HepG2 (cell line): Measurements from ENCODE around the gene BEX5. TPM values are rescaled to one million over a fixed set of nuclear protein-coding genes. Genes with fewer than 3 reads are reported as not detected.

ENCODE experiments used
- ATAC-seq: fragments of 200-7000 bp; cut with Tn5 transposase; 3 replicates; pipeline ENCODE4 v1.9.1; 2020; ENCODE audit warnings: mild to moderate bottlenecking, moderate library complexity
- BruUV-seq: library from RNA; stranded (reverse); fragments of 400-500 nt; replicated peaks from 2 replicates; lab custom pipeline; 2021; lab: Mats Ljungman, UMichigan
- CTCF ChIA-PET: fragments of 300-600 bp; formaldehyde crosslinking; extraction: SDS; loops from one replicate; lab custom pipeline; 2021; ENCODE audit warnings: low total read pairs, inconsistent platforms, low intra/inter-chr PET ratio; lab: Yijun Ruan, JAX
- POLR2A ChIA-PET: fragments of 350-600 bp; sonication (Branson Sonifier 250); formaldehyde crosslinking; loops from one replicate; lab custom pipeline; 2020; ENCODE audit warnings: antibody characterized with exemption, inconsistent platforms; lab: Yijun Ruan, JAX
- DNase-seq: peaks from one replicate; pipeline ENCODE4 v3.0.0-alpha.2; 2015; ENCODE audit warnings: low spot score
- FAIRE-seq: peaks from 3 replicates; lab custom pipeline; 2011; peaks lifted over from hg19 to GRCh38; lab: Jason Lieb, UNC
- H2AFZ ChIP-seq: one replicate; pipeline ENCODE4 v1.6.1; 2011; ENCODE audit warnings: low read length, inconsistent platforms
- H3K27ac ChIP-seq: fragments of 300-600 bp; 3 replicates; pipeline ENCODE4 v1.8.0; 2011; ENCODE audit warnings: mixed run types, mild to moderate bottlenecking, mixed read lengths, low read length, inconsistent platforms; ENCODE audit not compliant: insufficient read depth; ENCODE audit errors: extremely low read length
- H3K27me3 ChIP-seq, 2 experiments: fragments of 200-600 bp in 1 of 2; 2 replicates in 1 of 2; 3 replicates in 1 of 2; pipeline versions ENCODE4 v1.6.0 to v1.8.0; 2011; ENCODE audit warnings: low read length in 2 of 2, mild to moderate bottlenecking in 2 of 2, moderate library complexity in 2 of 2, inconsistent platforms in 1 of 2; ENCODE audit not compliant: insufficient read depth in 2 of 2, control insufficient read depth in 1 of 2
- H3K36me3 ChIP-seq, 2 experiments: fragments of 200-600 bp in 1 of 2; replicated peaks in 1 of 2; 2 replicates in 1 of 2; 3 replicates in 1 of 2; pipeline versions ENCODE4 v1.5.1 to v1.8.0; 2011; ENCODE audit warnings: low read length in 2 of 2, inconsistent platforms in 1 of 2; ENCODE audit not compliant: insufficient read depth in 2 of 2, control insufficient read depth in 1 of 2
- H3K4me1 ChIP-seq: 2 replicates; pipeline ENCODE4 v1.5.1; 2012; ENCODE audit warnings: low read length, inconsistent platforms; ENCODE audit not compliant: insufficient read depth
- H3K4me2 ChIP-seq: 2 replicates; pipeline ENCODE4 v1.6.0; 2011; ENCODE audit warnings: low read depth, low read length, inconsistent platforms
- H3K4me3 ChIP-seq, 3 experiments: fragments of 200-600 bp in 1 of 3; sonication (generic), shearing (Covaris generic) in 1 of 3; replicated peaks in 1 of 3; 2 replicates each; pipeline ENCODE4 v1.5.1; 2011 to 2016; ENCODE audit warnings: low read length in 3 of 3, inconsistent platforms in 2 of 3, low read depth in 2 of 3, mild to moderate bottlenecking in 2 of 3, control low read depth in 1 of 3, mixed read lengths in 1 of 3; ENCODE audit not compliant: insufficient read depth in 1 of 3
- H3K79me2 ChIP-seq: one replicate; pipeline ENCODE4 v1.6.1; 2011; ENCODE audit warnings: low read length, inconsistent platforms; ENCODE audit not compliant: insufficient read depth
- H3K9ac ChIP-seq: 2 replicates; pipeline ENCODE4 v1.6.0; 2011; ENCODE audit warnings: mild to moderate bottlenecking, low read depth, low read length, inconsistent platforms; ENCODE audit not compliant: insufficient read depth
- H3K9me3 ChIP-seq: 2 replicates; pipeline ENCODE4 v1.5.1; 2012; ENCODE audit warnings: mild to moderate bottlenecking, low read length
- H4K20me1 ChIP-seq: 2 replicates; pipeline ENCODE4 v1.6.0; 2011; ENCODE audit warnings: inconsistent platforms, mild to moderate bottlenecking, low read length, moderate library complexity; ENCODE audit not compliant: insufficient read depth
- EED ChIP-seq: sonication (generic); formaldehyde crosslinking; IDR thresholded peaks from 2 replicates; pipeline ENCODE4 v1.5.0; 2020; ENCODE audit warnings: mild to moderate bottlenecking, missing genetic modification reagents
- REPIN1 ChIP-seq: sonication (generic); formaldehyde crosslinking; IDR thresholded peaks from 2 replicates; pipeline ENCODE4 v1.8.0; 2022; ENCODE audit warnings: missing genetic modification reagents, low read depth, mild to moderate bottlenecking, borderline replicate concordance
- RXRA ChIP-seq: sonication (generic); formaldehyde crosslinking; IDR thresholded peaks from 2 replicates; pipeline ENCODE4 v1.5.1; 2020; ENCODE audit warnings: missing genetic modification reagents
- ZNF549 ChIP-seq: sonication (generic); formaldehyde crosslinking; IDR thresholded peaks from 2 replicates; pipeline ENCODE4 v1.5.0; 2020; ENCODE audit warnings: missing genetic modification reagents
- ZNF75D ChIP-seq: sonication (generic); formaldehyde crosslinking; IDR thresholded peaks from 2 replicates; pipeline ENCODE4 v1.8.1; 2023; ENCODE audit warnings: missing genetic modification reagents, mild to moderate bottlenecking, borderline replicate concordance
- WGBS: methylation state at CpG from one replicate; pipeline ENCODE4 v1.1.6; 2017; ENCODE audit warnings: low lambda C conversion rate; 5-methylcytosine and 5-hydroxymethylcytosine counted together
- in situ Hi-C: cut with HindIII; loops from 2 replicates; pipeline ENCODE4 v1.10.0; 2017; ENCODE audit warnings: low pct_unique_long_range_greater_than_20kb; ENCODE audit not compliant: extremely low pct_ligation_motif_present
- intact Hi-C: fragments of 100-400 bp; cut with micrococcal nuclease; formaldehyde crosslinking; loops from one replicate; pipeline ENCODE4 v1.10.0; 2022; ENCODE audit not compliant: unreplicated experiment
- polyA plus RNA-seq, 8 experiments: library from polyadenylated mRNA; depleted of rRNA in 3 of 8; stranded (reverse) in 7 of 8; unstranded in 1 of 8; fragments of >200 nt; fragmentation: Illumina TruSeq in 4 of 8; extraction: Trizol in 4 of 8; gene quantifications; 2 replicates each; pipeline versions ENCODE4 v1.2.1 to v1.2.3, GENCODE V29; 2011 to 2016; ENCODE audit warnings: low read depth in 4 of 8, missing spikeins in 1 of 8, mixed read lengths in 1 of 8; ENCODE audit not compliant: insufficient read depth in 1 of 8
- total RNA-seq, 5 experiments: library from RNA; depleted of rRNA; stranded (reverse); fragments of >200 nt; fragmentation: Illumina TruSeq; extraction: Trizol; gene quantifications; 2 replicates each; pipeline ENCODE4 v1.2.3, GENCODE V29; 2016; ENCODE audit warnings: low read depth in 1 of 5
- TF ChIP-seq, protein P1 (sequence below), 2 experiments: fragments of 450-650 bp in 1 of 2; sonication (generic) in 1 of 2; formaldehyde crosslinking in 1 of 2; IDR thresholded peaks; 2 replicates each; pipeline versions ENCODE4 v1.6.1 to v1.8.0; 2016 to 2022; ENCODE audit warnings: antibody characterized with exemption in 1 of 2, mild to moderate bottlenecking in 1 of 2, missing genetic modification reagents in 1 of 2
- TF ChIP-seq, protein P2 (sequence below): sonication (generic); formaldehyde crosslinking; IDR thresholded peaks from 2 replicates; pipeline ENCODE4 v1.4.0; 2020; ENCODE audit warnings: missing genetic modification reagents, mild to moderate bottlenecking, borderline replicate concordance
- TF ChIP-seq, protein P3 (sequence below): IDR thresholded peaks from 2 replicates; pipeline ENCODE4 v1.6.1; 2016; ENCODE audit warnings: control low read depth
- TF ChIP-seq, protein P4 (sequence below): sonication (generic); formaldehyde crosslinking; conservative IDR thresholded peaks from 2 replicates; pipeline ENCODE4 v1.8.0; 2022; ENCODE audit warnings: mild to moderate bottlenecking, moderate library complexity, missing genetic modification reagents

The BEX5 gene
- total and polyA plus RNA-seq, 2 of the 13 experiments (the other 11 are each of a cell fraction or from before 2014, with no cell fraction given), result not detected

DNA sequence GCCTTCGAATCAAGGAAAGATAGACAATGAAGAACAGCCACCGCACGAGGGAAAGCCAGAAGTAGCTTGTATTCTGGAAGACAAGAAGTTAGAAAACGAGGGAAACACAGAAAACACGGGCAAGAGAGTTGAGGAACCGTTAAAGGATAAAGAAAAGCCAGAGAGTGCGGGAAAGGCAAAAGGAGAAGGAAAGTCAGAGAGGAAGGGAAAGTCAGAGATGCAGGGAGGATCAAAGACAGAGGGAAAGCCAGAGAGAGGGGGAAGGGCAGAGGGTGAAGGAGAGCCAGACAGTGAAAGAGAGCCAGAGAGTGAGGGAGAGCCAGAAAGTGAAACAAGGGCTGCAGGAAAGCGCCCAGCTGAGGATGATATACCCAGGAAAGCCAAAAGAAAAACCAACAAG lies 28.9 kb downstream of the BEX5 start:
- DNase-seq (no peak), FAIRE-seq (no peak), ATAC-seq (no peak)
- Histone ChIP-seq H4K20me1 (no peaks in the 10 kb centered on the region), H3K4me3 (no peak overlapping the region), H3K4me1 (no peaks in the 10 kb centered on the region), H3K9ac (no peak overlapping the region), H2AFZ (no peak overlapping the region), H3K79me2 (no peaks in the 10 kb centered on the region), H3K27ac (no peak overlapping the region), H3K36me3 (no peaks in the 10 kb centered on the region), H3K9me3 (no peaks in the 10 kb centered on the region), H3K4me2 (no peak overlapping the region), H3K27me3 (no peaks in the 10 kb centered on the region; a peak in 1 of 5 replicates)
- WGBS, result under 1% methylated on average over 8 of the region's 8 CpGs
- intact Hi-C loops, result no loop called here
- no TSS peak for BruUV-seq
- ChIA-PET POLR2A (no interaction called here), CTCF (no interaction called here)
- in situ Hi-C loops, result no loop called here
- TF ChIP-seq, protein P1, sequence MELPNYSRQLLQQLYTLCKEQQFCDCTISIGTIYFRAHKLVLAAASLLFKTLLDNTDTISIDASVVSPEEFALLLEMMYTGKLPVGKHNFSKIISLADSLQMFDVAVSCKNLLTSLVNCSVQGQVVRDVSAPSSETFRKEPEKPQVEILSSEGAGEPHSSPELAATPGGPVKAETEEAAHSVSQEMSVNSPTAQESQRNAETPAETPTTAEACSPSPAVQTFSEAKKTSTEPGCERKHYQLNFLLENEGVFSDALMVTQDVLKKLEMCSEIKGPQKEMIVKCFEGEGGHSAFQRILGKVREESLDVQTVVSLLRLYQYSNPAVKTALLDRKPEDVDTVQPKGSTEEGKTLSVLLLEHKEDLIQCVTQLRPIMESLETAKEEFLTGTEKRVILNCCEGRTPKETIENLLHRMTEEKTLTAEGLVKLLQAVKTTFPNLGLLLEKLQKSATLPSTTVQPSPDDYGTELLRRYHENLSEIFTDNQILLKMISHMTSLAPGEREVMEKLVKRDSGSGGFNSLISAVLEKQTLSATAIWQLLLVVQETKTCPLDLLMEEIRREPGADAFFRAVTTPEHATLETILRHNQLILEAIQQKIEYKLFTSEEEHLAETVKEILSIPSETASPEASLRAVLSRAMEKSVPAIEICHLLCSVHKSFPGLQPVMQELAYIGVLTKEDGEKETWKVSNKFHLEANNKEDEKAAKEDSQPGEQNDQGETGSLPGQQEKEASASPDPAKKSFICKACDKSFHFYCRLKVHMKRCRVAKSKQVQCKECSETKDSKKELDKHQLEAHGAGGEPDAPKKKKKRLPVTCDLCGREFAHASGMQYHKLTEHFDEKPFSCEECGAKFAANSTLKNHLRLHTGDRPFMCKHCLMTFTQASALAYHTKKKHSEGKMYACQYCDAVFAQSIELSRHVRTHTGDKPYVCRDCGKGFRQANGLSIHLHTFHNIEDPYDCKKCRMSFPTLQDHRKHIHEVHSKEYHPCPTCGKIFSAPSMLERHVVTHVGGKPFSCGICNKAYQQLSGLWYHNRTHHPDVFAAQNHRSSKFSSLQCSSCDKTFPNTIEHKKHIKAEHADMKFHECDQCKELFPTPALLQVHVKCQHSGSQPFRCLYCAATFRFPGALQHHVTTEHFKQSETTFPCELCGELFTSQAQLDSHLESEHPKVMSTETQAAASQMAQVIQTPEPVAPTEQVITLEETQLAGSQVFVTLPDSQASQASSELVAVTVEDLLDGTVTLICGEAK (IDR thresholded peaks at IDR 0.05), result no peak
- TF ChIP-seq, protein P1 (CRISPR knock-in tag; IDR thresholded peaks at IDR 0.05), result no peak
- TF ChIP-seq, protein P2, sequence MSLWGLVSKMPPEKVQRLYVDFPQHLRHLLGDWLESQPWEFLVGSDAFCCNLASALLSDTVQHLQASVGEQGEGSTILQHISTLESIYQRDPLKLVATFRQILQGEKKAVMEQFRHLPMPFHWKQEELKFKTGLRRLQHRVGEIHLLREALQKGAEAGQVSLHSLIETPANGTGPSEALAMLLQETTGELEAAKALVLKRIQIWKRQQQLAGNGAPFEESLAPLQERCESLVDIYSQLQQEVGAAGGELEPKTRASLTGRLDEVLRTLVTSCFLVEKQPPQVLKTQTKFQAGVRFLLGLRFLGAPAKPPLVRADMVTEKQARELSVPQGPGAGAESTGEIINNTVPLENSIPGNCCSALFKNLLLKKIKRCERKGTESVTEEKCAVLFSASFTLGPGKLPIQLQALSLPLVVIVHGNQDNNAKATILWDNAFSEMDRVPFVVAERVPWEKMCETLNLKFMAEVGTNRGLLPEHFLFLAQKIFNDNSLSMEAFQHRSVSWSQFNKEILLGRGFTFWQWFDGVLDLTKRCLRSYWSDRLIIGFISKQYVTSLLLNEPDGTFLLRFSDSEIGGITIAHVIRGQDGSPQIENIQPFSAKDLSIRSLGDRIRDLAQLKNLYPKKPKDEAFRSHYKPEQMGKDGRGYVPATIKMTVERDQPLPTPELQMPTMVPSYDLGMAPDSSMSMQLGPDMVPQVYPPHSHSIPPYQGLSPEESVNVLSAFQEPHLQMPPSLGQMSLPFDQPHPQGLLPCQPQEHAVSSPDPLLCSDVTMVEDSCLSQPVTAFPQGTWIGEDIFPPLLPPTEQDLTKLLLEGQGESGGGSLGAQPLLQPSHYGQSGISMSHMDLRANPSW (CRISPR knock-in tag), result no peak
- TF ChIP-seq EED (CRISPR knock-in tag), result no peak
- TF ChIP-seq REPIN1 (CRISPR knock-in tag), result no peak
- TF ChIP-seq ZNF549 (CRISPR knock-in tag), result no peak
- TF ChIP-seq ZNF75D (CRISPR knock-in tag), result no peak
- TF ChIP-seq, protein P3, sequence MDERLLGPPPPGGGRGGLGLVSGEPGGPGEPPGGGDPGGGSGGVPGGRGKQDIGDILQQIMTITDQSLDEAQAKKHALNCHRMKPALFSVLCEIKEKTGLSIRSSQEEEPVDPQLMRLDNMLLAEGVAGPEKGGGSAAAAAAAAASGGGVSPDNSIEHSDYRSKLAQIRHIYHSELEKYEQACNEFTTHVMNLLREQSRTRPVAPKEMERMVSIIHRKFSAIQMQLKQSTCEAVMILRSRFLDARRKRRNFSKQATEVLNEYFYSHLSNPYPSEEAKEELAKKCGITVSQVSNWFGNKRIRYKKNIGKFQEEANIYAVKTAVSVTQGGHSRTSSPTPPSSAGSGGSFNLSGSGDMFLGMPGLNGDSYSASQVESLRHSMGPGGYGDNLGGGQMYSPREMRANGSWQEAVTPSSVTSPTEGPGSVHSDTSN (CRISPR knock-in tag), result no peak
- no peak for TF ChIP-seq RXRA (CRISPR knock-in tag)
- TF ChIP-seq, protein P4, sequence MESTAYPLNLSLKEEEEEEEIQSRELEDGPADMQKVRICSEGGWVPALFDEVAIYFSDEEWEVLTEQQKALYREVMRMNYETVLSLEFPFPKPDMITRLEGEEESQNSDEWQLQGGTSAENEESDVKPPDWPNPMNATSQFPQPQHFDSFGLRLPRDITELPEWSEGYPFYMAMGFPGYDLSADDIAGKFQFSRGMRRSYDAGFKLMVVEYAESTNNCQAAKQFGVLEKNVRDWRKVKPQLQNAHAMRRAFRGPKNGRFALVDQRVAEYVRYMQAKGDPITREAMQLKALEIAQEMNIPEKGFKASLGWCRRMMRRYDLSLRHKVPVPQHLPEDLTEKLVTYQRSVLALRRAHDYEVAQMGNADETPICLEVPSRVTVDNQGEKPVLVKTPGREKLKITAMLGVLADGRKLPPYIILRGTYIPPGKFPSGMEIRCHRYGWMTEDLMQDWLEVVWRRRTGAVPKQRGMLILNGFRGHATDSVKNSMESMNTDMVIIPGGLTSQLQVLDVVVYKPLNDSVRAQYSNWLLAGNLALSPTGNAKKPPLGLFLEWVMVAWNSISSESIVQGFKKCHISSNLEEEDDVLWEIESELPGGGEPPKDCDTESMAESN (CRISPR knock-in tag), result no peak
